NOMO-1 (cell line): Measurements from ENCODE around the gene SLC35G1.

Experiments used
- DNase-seq, 2 experiments: peaks; one replicate each; lab custom pipeline; 2025; ENCODE audit not compliant: unreplicated experiment in 2 of 2; lab: John Stamatoyannopoulos, UW

The SLC35G1 gene

GRCh38 chr10:93947055-93947454 is 53.3 kb downstream of the SLC35G1 start:
- no peak for DNase-seq

GRCh38 chr10:93947524-93947923 is 53.7 kb downstream of the SLC35G1 start:
- DNase-seq = no peak

- DNase-seq = no peak
Measured at GRCh38 chr10:93951905-93952304, 58.1 kb downstream of the SLC35G1 start.
